SK-N-SH treated with all-trans-retinoic acid at 6 μM for 48 hours (cell line): Measurements from ENCODE around the gene PSRC1.

ENCODE experiments used
- ATAC-seq: fragments of 200-7000 bp; cut with Tn5 transposase; 3 replicates; pipeline ENCODE4 v1.9.1; 2020; ENCODE audit warnings: mild to moderate bottlenecking, moderate library complexity
- ARNTL ChIP-seq: fragments of 450-650 bp; formaldehyde crosslinking; IDR thresholded peaks from 2 replicates; pipeline ENCODE4 v1.5.0; 2020; ENCODE audit warnings: low read depth, mild to moderate bottlenecking, moderate library complexity, borderline replicate concordance
- BACH2 ChIP-seq: fragments of 250-450 bp; sonication (Bioruptor Pico); IDR thresholded peaks from 2 replicates; pipeline ENCODE4 v1.9.0; 2021; ENCODE audit warnings: mild to moderate bottlenecking, borderline replicate concordance
- CREB5 ChIP-seq: fragments of 250-450 bp; sonication (Bioruptor Pico); IDR thresholded peaks from 2 replicates; pipeline ENCODE4 v1.5.1; 2020; ENCODE audit warnings: low read depth, mild to moderate bottlenecking, moderate library complexity
- CSDC2 ChIP-seq: fragments of 250-450 bp; sonication (Bioruptor Pico); IDR thresholded peaks from 2 replicates; pipeline ENCODE4 v1.5.0; 2020; ENCODE audit warnings: mild to moderate bottlenecking, moderate library complexity
- ESRRG ChIP-seq: fragments of 250-450 bp; sonication (Bioruptor Pico); IDR thresholded peaks from 2 replicates; pipeline ENCODE4 v1.6.1; 2021; ENCODE audit warnings: mild to moderate bottlenecking
- ISL1 ChIP-seq: fragments of 250-450 bp; sonication (Bioruptor Pico); IDR thresholded peaks from 2 replicates; pipeline ENCODE4 v2.1.2; 2022; ENCODE audit warnings: mild to moderate bottlenecking, moderate library complexity
- OSR1 ChIP-seq: fragments of 250-450 bp; sonication (Bioruptor Pico); IDR thresholded peaks from 2 replicates; pipeline ENCODE4 v1.8.0; 2022; ENCODE audit warnings: moderate library complexity, mild to moderate bottlenecking, inconsistent platforms
- PPARA ChIP-seq: fragments of 250-450 bp; sonication (Bioruptor Pico); IDR thresholded peaks from 2 replicates; pipeline ENCODE4 v1.5.0; 2020; ENCODE audit warnings: mild to moderate bottlenecking, borderline replicate concordance
- RARB ChIP-seq: fragments of 250-450 bp; sonication (Bioruptor Pico); IDR thresholded peaks from 2 replicates; pipeline ENCODE4 v1.8.0; 2021; ENCODE audit warnings: mild to moderate bottlenecking, moderate library complexity
- SNAI2 ChIP-seq: fragments of 250-450 bp; sonication (Bioruptor Pico); IDR thresholded peaks from 2 replicates; pipeline ENCODE4 v1.5.0; 2020; ENCODE audit warnings: mild to moderate bottlenecking, moderate library complexity
- TOX ChIP-seq: fragments of 250-450 bp; sonication (Bioruptor Pico); IDR thresholded peaks from 2 replicates; pipeline ENCODE4 v1.8.0; 2021; ENCODE audit warnings: mild to moderate bottlenecking, moderate library complexity, borderline replicate concordance
- ZC3H10 ChIP-seq: fragments of 250-450 bp; sonication (Bioruptor Pico); IDR thresholded peaks from 2 replicates; pipeline ENCODE4 v1.5.1; 2021; ENCODE audit warnings: mild to moderate bottlenecking, moderate library complexity
- ZFP3 ChIP-seq: fragments of 250-450 bp; sonication (Bioruptor Pico); IDR thresholded peaks from 2 replicates; pipeline ENCODE4 v1.5.0; 2020; ENCODE audit warnings: mild to moderate bottlenecking, moderate library complexity
- ZNF70 ChIP-seq: fragments of 450-650 bp; formaldehyde crosslinking; IDR thresholded peaks from 2 replicates; pipeline ENCODE4 v1.5.0; 2020; ENCODE audit warnings: mild to moderate bottlenecking, moderate library complexity
- ZNF8 ChIP-seq: fragments of 450-650 bp; formaldehyde crosslinking; IDR thresholded peaks from 2 replicates; pipeline ENCODE4 v1.5.0; 2020; ENCODE audit warnings: mild to moderate bottlenecking, moderate library complexity
- TF ChIP-seq, protein P1 (sequence below): fragments of 250-450 bp; sonication (Bioruptor Pico); IDR thresholded peaks from 2 replicates; pipeline ENCODE4 v1.8.0; 2021; ENCODE audit warnings: low read depth, mild to moderate bottlenecking, moderate library complexity, borderline replicate concordance
- TF ChIP-seq, protein P2 (sequence below): fragments of 250-450 bp; sonication (Bioruptor Pico); IDR thresholded peaks from 2 replicates; pipeline ENCODE4 v1.8.0; 2020; ENCODE audit warnings: mild to moderate bottlenecking, moderate library complexity, borderline replicate concordance
- TF ChIP-seq, protein P3 (sequence below): fragments of 250-450 bp; sonication (Bioruptor Pico); IDR thresholded peaks from 2 replicates; pipeline ENCODE4 v1.5.0; 2020; ENCODE audit warnings: mild to moderate bottlenecking, moderate library complexity

Gene PSRC1

DNA sequence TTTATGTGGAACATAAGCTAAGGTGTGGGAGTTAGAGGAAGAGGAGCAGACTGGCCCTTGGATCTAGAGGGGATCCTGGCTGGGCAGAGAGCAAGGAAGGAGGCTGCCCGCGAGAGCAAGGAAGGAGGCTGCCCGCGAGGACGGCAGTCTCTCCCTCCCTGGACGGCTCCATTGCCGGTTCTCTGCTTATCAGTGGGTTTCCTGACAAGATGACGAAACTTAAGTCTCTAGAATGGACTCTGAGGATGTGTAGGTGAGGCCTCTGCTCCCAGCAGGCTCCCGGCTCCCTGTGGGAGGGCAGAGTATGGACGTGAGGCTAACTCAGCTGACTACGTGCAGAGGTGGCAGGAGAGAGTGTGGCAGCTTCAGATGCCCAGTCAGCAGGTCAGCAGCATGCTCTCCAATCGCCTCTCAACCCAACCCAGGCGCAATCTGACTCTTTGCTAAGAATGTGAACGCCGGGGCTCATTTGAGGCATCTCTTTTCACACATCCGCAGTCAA is 17.8 kb upstream of the PSRC1 start:
- ATAC-seq = no peak
- TF ChIP-seq, protein P1, sequence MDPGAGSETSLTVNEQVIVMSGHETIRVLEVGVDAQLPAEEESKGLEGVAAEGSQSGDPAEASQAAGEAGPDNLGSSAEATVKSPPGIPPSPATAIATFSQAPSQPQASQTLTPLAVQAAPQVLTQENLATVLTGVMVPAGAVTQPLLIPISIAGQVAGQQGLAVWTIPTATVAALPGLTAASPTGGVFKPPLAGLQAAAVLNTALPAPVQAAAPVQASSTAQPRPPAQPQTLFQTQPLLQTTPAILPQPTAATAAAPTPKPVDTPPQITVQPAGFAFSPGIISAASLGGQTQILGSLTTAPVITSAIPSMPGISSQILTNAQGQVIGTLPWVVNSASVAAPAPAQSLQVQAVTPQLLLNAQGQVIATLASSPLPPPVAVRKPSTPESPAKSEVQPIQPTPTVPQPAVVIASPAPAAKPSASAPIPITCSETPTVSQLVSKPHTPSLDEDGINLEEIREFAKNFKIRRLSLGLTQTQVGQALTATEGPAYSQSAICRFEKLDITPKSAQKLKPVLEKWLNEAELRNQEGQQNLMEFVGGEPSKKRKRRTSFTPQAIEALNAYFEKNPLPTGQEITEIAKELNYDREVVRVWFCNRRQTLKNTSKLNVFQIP (CRISPR knock-in tag) = no peak

DNA sequence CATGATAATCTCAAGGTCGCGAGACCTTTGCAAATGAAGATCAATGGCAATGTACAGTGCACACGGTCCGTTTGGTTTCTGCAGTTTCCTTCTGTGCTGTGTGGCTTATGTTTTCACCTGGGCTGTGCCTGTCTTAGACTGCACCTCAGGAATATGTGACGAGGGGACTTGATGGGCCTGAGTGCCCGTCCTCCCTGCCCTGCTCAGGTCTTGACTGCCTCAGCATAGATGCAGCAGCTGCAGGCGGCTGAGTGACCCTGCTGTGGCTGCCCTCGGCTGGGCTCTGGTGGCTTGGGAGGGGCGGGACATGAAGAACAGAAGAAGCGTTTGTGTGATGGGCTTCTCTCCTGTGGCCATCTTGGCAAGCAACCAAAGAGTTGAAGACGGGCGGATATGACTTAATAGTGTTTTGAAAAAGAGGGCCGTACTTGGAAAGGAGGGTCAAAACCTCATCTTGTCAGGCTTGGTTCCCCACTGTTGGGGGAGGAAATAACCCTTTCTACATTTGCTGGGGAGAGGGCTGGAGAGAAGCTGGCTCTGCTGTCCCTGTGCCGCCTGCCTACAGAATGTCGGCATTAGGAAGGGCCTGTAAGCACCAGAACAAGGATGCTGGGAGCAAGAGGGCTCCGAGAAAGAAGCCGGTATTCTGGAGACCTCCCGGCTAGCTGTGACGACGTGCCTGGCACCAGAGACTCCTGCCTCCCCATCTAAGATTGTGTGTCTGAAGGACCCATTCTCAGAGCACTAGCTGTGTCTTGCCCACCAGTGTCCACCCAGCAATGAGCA is 16.8 kb upstream of the PSRC1 start:
- no peak for TF ChIP-seq ZNF70 (CRISPR knock-in tag)

DNA sequence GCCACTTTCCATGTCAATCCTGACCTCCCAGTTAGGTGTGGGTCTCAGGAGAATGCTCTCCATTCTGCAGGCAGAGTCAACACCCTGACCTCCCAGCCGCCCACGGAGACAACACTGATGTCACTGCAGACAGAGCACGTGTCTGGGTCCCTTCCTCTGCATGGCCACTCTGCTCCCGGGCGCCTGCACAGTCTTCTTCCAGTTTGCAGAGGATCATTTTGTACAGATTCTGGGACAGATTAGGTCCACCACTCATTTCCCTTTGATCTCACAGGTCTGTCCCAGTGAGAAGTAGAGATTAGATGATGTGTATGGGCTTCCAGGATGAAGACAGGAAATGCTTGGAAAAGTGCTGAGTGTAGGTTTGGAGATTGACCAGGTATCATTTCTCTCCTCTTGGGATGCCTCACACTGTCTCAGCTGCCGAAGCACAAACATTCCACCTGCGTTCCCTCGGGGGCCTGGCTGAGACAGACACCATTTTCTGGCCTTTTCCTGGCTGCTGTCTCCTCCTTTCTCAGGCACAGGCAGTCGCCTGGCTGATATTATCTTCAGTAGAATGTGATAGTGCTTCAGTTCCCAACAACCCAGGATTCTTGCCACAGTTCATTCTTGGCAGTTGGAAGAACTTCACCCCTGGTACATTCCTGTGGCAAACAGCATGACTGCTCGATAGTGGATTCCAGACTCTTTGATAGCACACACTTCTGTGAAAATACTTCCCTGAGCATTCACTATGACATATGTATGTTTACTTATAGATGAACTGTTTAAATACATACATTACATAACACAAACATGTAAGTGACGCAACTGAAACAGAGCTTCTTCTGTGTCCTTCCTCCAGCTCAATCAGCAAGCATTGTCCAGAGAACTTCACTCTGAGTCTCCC is 16.0 kb upstream of the PSRC1 start:
- peak; percentile 90 for ATAC-seq
- TF ChIP-seq TOX (CRISPR knock-in tag) (no peak), CSDC2 (CRISPR knock-in tag) (0 out of 2 replicates have a peak, but pooled peaks have one; percentile 48), ISL1 (peak; percentile 23; the same call in 1 of the 2 replicates)

More for the DNA sequence above, 16.8 kb upstream of the PSRC1 start:
- no peak; the same call in 1 of the 3 replicates for ATAC-seq

DNA sequence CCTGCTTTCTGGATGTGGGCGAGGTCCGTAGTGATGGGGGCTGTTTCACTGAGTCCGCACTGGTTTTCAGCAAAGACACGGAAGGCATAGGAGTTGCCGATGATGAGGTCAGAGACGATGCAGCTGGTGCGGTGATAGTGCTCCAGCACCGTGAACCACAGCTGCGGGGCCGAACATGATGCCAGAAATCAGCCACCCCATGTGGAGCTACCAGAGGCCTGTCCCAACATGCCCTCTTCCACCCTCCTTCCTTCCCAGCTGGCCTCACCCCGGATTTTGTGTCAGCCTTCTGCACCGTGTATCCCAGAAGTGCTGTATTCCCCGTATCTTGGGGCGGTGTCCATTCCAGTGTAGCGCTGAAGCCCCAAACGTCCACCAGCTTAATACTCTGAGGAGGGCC is 13.8 kb upstream of the PSRC1 start:
- no peak for ATAC-seq
- TF ChIP-seq OSR1 (no peak), CREB5 (CRISPR knock-in tag) (no peak), CSDC2 (CRISPR knock-in tag) (no peak), ZFP3 (CRISPR knock-in tag) (no peak), ESRRG (no peak), PPARA (CRISPR knock-in tag) (no peak), ZNF8 (CRISPR knock-in tag) (no peak), SNAI2 (CRISPR knock-in tag) (no peak), ARNTL (CRISPR knock-in tag) (no peak), BACH2 (CRISPR knock-in tag) (no peak), ZC3H10 (CRISPR knock-in tag) (no peak), RARB (CRISPR knock-in tag) (no peak), TOX (CRISPR knock-in tag) (no peak)
- TF ChIP-seq, protein P2, sequence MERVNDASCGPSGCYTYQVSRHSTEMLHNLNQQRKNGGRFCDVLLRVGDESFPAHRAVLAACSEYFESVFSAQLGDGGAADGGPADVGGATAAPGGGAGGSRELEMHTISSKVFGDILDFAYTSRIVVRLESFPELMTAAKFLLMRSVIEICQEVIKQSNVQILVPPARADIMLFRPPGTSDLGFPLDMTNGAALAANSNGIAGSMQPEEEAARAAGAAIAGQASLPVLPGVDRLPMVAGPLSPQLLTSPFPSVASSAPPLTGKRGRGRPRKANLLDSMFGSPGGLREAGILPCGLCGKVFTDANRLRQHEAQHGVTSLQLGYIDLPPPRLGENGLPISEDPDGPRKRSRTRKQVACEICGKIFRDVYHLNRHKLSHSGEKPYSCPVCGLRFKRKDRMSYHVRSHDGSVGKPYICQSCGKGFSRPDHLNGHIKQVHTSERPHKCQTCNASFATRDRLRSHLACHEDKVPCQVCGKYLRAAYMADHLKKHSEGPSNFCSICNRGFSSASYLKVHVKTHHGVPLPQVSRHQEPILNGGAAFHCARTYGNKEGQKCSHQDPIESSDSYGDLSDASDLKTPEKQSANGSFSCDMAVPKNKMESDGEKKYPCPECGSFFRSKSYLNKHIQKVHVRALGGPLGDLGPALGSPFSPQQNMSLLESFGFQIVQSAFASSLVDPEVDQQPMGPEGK = no peak
- TF ChIP-seq, protein P1 (CRISPR knock-in tag) = no peak
- TF ChIP-seq, protein P3, sequence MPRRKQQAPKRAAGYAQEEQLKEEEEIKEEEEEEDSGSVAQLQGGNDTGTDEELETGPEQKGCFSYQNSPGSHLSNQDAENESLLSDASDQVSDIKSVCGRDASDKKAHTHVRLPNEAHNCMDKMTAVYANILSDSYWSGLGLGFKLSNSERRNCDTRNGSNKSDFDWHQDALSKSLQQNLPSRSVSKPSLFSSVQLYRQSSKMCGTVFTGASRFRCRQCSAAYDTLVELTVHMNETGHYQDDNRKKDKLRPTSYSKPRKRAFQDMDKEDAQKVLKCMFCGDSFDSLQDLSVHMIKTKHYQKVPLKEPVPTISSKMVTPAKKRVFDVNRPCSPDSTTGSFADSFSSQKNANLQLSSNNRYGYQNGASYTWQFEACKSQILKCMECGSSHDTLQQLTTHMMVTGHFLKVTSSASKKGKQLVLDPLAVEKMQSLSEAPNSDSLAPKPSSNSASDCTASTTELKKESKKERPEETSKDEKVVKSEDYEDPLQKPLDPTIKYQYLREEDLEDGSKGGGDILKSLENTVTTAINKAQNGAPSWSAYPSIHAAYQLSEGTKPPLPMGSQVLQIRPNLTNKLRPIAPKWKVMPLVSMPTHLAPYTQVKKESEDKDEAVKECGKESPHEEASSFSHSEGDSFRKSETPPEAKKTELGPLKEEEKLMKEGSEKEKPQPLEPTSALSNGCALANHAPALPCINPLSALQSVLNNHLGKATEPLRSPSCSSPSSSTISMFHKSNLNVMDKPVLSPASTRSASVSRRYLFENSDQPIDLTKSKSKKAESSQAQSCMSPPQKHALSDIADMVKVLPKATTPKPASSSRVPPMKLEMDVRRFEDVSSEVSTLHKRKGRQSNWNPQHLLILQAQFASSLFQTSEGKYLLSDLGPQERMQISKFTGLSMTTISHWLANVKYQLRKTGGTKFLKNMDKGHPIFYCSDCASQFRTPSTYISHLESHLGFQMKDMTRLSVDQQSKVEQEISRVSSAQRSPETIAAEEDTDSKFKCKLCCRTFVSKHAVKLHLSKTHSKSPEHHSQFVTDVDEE = no peak
